AG09319 (cell line): ENCODE data around the gene CALML4.
"Not testable (repeated sequence)": the region's sequence is repeated elsewhere in the genome, so short reads cannot be mapped to it uniquely, and the experiment has no call there.

Experiments used
- DNase-seq: peaks from one replicate; pipeline ENCODE4 v3.0.0-alpha.2; 2010; ENCODE audit warnings: low read depth; ENCODE audit errors: extremely low read depth
- TF ChIP-seq, protein P1 (sequence below): IDR thresholded peaks from 2 replicates; pipeline ENCODE4 v1.5.1; 2011; ENCODE audit warnings: low read depth, mild to moderate bottlenecking, inconsistent platforms, low read length, moderate library complexity

Gene CALML4

DNA sequence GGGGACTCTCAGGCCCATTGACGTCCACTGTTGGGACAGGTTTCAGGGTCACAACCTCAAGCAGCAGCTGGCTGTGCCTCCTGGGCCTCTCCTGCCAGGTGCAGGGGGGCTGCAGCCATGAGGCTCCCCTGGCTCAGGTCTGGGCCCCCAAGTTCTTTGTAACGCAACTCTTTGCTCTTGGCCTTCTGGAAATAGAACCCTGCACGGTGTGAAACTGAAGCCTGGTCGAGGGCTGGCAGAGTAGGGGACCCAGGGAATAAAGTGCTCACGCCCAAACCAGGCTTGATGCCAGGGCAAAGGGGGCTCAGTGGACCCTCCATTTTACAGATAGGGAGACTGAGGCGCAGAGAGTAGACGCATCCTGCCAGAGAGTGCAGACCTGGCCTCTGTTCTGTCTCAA is 771 bp downstream of the CALML4 start:
- no peak for DNase-seq
- TF ChIP-seq, protein P1, sequence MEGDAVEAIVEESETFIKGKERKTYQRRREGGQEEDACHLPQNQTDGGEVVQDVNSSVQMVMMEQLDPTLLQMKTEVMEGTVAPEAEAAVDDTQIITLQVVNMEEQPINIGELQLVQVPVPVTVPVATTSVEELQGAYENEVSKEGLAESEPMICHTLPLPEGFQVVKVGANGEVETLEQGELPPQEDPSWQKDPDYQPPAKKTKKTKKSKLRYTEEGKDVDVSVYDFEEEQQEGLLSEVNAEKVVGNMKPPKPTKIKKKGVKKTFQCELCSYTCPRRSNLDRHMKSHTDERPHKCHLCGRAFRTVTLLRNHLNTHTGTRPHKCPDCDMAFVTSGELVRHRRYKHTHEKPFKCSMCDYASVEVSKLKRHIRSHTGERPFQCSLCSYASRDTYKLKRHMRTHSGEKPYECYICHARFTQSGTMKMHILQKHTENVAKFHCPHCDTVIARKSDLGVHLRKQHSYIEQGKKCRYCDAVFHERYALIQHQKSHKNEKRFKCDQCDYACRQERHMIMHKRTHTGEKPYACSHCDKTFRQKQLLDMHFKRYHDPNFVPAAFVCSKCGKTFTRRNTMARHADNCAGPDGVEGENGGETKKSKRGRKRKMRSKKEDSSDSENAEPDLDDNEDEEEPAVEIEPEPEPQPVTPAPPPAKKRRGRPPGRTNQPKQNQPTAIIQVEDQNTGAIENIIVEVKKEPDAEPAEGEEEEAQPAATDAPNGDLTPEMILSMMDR: no peak

DNA sequence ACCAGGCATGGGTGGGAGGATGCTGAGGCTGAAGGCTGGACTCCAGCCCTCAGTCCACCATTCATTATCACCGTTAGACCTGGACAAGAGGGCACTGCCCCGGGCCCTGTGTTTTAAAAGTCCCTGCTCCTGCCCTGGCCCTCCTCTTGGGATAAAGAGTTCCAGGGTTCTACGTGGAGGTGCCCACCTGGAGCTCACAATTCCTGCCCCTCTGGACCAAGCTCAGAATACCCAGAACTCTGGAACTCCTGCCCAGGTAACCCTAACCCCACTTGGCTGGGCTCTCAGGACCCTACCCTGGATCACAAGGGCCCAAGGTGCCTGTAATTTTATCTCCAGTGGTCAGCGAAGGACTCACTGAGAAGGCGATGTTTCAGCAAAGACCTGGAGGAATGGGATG is 1.2 kb downstream of the CALML4 start:
- TF ChIP-seq, protein P1: no peak

DNA sequence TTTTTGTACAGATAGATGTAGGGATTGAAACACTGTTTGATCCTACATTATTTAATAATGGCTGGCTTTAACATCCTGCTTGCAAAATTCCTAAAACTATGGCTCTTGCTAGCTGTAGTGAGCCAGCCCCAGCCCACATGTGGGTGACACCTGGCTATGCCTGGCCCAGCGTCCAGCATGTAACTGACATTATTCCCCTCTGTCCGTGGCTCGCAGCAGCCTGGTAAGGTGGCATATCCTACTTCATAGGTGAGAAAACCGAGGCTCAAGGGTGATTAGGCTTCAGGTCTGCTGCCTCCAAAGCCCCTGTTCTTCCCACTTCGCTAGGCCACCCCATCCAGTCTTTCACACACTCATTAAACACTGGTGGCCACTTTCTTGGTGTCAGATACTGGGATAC is 1.6 kb downstream of the CALML4 start:
- TF ChIP-seq, protein P1: no peak
- no peak for DNase-seq

More for the DNA sequence above, 1.2 kb downstream of the CALML4 start:
- DNase-seq: no peak

DNA sequence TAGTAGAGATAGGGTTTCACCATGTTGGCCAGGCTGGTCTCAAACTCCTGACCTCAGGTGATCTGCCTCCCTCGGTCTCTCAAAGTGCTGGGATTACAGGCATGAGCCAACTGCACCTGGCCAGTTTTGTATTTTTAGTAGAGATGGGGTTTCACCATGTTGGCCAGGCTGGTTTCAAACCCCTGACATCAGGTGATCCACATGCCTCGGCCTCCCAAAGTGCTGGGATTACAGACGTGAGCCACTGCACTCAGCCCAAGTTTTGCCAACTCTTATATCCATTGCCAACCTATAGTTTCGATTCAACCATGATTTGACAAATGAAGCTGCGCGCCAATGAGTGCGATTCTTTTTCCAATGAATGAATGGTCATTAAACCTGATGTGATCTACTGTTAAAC is 2.1 kb downstream of the CALML4 start:
- DNase-seq: not testable (repeated sequence)

DNA sequence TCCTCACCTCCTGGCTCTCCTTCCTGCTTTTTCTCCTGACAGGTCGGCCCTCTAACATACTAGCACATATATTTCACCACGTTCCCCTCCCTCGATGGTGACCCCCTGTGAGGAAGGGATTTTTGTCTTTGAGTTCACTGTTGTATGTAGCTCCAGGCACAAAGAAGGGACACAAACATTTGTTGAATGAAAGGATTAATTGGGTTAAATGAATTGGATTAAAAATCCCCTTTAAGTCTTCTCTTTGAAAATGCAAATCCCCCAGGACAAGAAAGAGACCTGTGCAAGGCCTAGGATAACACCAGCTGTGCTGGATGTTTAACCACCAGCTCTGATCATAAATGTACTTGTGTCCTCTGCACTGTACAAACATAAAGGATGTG is 3.3 kb downstream of the CALML4 start:
- no peak for DNase-seq
- TF ChIP-seq, protein P1: no peak

DNA sequence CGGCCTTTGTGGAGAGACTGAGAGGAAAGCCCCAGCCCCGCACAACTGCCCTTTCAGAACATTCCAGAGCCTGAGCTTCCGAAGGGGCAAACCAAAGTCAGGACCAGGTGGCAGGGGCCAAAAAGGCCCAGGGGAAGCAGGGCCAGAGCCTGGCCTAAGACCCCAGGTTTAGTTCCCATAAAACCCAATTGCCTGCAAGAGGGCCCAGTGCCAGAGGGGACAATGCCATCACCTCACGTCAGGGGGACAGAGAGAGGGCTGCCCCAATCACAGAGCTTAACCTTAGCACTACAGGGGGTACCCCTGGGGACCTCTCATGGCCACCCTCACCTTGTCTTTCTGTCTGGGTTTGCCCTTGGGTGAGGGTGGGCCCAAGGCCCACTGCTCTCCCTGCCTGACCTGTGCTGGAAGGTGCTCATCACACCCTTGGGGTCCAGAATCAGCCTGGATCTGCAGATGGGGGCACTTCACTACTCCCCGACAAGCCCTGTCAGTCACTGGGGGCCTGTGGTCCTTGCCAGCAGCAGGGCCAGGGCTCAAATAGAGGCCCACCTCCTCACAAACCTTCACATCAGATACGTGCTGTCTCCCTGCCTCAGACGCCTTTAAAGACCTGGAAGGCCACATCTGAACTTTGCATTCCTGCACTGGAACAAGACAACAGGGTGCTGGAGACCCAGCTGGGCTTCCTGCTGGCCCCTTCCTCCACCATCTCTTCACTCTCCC is 3.8 kb downstream of the CALML4 start:
- DNase-seq: no peak
- TF ChIP-seq, protein P1: no peak

DNA sequence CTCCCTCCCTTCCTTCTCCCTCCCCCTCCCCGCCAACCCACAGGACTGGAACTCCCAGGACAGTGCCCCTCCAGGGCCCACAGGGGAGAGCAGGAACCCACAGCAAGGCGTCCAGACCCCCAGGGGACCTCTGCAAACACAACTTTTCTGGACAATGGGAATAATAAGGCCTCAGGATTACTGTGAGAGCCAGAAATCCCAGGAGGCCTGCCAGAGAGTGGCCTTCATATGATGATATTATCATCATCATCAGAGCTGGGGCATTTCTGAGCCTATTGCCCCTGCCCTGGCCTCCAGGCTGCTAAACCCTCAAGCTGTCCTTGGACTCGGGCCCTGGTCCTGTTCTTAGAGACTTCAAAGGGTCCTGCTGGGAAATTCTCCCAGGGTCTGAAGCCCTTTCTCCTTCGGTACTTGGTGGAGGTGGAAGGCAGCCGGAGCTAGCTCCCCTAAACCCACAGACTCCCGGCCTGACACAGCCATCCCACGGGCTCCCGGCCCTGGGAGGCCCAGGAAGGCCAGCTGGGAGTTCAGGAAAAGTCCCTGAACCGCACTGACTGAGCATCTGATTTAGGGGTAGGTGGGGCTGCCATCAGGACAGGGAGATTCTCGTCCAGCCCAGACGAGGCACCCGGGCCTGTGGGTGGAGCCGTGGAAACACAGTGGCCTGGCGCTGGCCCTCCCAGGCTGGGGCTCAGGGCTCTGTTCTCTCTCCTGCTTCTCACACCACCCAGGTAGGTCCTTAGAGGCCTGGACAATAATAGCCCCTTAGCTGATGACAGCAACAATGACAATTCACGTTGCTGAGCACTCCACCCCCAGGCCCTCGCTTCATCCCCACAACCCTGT is 4.9 kb downstream of the CALML4 start:
- TF ChIP-seq, protein P1: no peak
- DNase-seq: no peak
